Body of pancreas (tissue), 4 donors: Measurements from ENCODE around the gene TXN2. TPM values are rescaled to one million over a fixed set of nuclear protein-coding genes. Genes with fewer than 3 reads are reported as not detected.
"Not testable (repeated sequence)": the region's sequence is repeated elsewhere in the genome, so short reads cannot be mapped to it uniquely, and the experiment has no call there.

Experiments
- ATAC-seq: fragments of 150-250 bp; one replicate; pipeline ENCODE4 v1.9.1; 2016
- DNase-seq, 4 donors: peaks; one replicate each; pipeline ENCODE4 v3.0.0-alpha.2; 2019
- H3K27ac ChIP-seq, 4 donors: fragments of 200-600 bp; sonication (generic); 1 replicate in 3 of 4; 2 replicates in 1 of 4; pipeline versions ENCODE4 v1.5.1 to v1.6.1; 2016 to 2019; ENCODE audit warnings: mild to moderate bottlenecking in 1 of 4, mixed read lengths in 1 of 4, moderate library complexity in 1 of 4
- H3K27me3 ChIP-seq, 2 donors: fragments of 200-600 bp; sonication (generic); one replicate each; pipeline ENCODE4 v1.6.0; 2016; ENCODE audit warnings: mild to moderate bottlenecking in 1 of 2
- H3K36me3 ChIP-seq, 2 donors: fragments of 200-600 bp; sonication (generic); replicated peaks in 1 of 2; 2 replicates each; pipeline ENCODE4 v1.5.1; 2016; ENCODE audit warnings: low read depth in 2 of 2; ENCODE audit not compliant: insufficient read depth in 1 of 2
- H3K4me1 ChIP-seq: fragments of 200-600 bp; sonication (generic); one replicate; pipeline ENCODE4 v1.6.0; 2016
- H3K4me3 ChIP-seq, 2 donors: fragments of 200-600 bp; sonication (generic); 1 replicate in 1 of 2; 2 replicates in 1 of 2; pipeline ENCODE4 v1.5.1; 2016 to 2019
- H3K9me3 ChIP-seq, 3 donors: fragments of 200-600 bp; sonication (generic); 1 replicate in 2 of 3; 2 replicates in 1 of 3; pipeline ENCODE4 v1.5.1; 2016
- POLR2A ChIP-seq, 3 donors: fragments of 450-650 bp; IDR thresholded peaks; one replicate each; pipeline ENCODE4 v1.6.1; 2016; ENCODE audit warnings: antibody characterized with exemption in 3 of 3, mild to moderate bottlenecking in 2 of 3
- WGBS, 2 donors: methylation state at CpG; one replicate each; pipeline ENCODE4 v1.1.5; 2017; 5-methylcytosine and 5-hydroxymethylcytosine counted together
- intact Hi-C: fragments of 100-400 bp; cut with DNase I; formaldehyde crosslinking; loops from one replicate; pipeline ENCODE4 v1.15.1; 2023
- total RNA-seq, 2 donors: library from RNA; depleted of rRNA; stranded (reverse); fragments of >200 nt; gene quantifications; one replicate each; pipeline ENCODE4 v1.1.0, GENCODE V29; 2016
- TF ChIP-seq, protein P1 (sequence below), 7 experiments: fragments of 450-650 bp in 4 of 7; fragments of 200-600 bp in 3 of 7; sonication (generic) in 3 of 7; IDR thresholded peaks; one replicate each; pipeline ENCODE4 v1.5.1; 2016 to 2019; ENCODE audit warnings: antibody characterized with exemption in 7 of 7

TXN2 gene
- total RNA-seq, 2 donors from 2014 or later, result 27.0 to 44.5 TPM

DNA sequence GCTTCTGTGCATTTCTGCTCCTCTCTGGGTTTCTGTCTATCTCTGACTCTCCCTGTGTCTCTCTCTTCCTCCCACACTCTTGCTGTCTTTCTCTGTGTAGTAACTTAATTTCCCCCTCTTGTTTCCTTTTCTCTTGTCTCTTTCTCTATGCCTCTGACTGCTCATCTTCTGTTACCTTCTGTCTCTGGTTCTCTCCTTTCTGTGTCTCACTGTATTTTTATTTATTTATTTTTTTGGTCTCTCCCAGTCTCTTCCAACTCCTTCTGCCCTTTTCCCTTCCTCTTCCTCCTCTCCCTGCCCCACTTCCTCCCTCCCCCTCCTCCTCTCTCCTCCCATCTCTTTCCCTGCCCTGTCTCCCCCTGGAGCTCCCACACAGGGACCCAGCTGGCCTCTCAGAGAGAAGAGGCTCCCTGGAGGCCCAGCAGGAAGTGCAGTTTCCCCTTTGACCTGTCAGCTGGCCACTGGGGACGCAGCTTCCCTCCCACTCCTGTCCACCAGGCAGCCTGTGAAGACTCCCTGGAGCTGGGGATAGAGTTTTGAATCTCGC, 55.4 kb downstream of the TXN2 start:
- Histone ChIP-seq H3K9me3 (no peaks in the 10 kb centered on the region), H3K4me3 (no peak overlapping the region), H3K36me3 (no peaks in the 10 kb centered on the region), H3K27me3 (no peaks in the 10 kb centered on the region), H3K4me1 (no peaks in the 10 kb centered on the region), H3K27ac (peak overlapping the region in 2 of 4 donors; percentile 23 to 32)
- DNase-seq, result peak in 1 of 4 donors; percentile 48
- intact Hi-C loops, result no loop called here
- WGBS, 2 donors, result 67 to 85% methylated on average over 1 to 2 of the region's 2 CpGs
- no peak for TF ChIP-seq POLR2A (IDR thresholded peaks at IDR 0.05)
- TF ChIP-seq, protein P1, sequence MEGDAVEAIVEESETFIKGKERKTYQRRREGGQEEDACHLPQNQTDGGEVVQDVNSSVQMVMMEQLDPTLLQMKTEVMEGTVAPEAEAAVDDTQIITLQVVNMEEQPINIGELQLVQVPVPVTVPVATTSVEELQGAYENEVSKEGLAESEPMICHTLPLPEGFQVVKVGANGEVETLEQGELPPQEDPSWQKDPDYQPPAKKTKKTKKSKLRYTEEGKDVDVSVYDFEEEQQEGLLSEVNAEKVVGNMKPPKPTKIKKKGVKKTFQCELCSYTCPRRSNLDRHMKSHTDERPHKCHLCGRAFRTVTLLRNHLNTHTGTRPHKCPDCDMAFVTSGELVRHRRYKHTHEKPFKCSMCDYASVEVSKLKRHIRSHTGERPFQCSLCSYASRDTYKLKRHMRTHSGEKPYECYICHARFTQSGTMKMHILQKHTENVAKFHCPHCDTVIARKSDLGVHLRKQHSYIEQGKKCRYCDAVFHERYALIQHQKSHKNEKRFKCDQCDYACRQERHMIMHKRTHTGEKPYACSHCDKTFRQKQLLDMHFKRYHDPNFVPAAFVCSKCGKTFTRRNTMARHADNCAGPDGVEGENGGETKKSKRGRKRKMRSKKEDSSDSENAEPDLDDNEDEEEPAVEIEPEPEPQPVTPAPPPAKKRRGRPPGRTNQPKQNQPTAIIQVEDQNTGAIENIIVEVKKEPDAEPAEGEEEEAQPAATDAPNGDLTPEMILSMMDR (IDR thresholded peaks at IDR 0.05), result no peak
- peak; percentile 48 for ATAC-seq

- no peak for DNase-seq
- intact Hi-C loops, result no loop called here
Observed at GRCh38 chr22:36424901-36425579, 56.4 kb downstream of the TXN2 start.

DNA sequence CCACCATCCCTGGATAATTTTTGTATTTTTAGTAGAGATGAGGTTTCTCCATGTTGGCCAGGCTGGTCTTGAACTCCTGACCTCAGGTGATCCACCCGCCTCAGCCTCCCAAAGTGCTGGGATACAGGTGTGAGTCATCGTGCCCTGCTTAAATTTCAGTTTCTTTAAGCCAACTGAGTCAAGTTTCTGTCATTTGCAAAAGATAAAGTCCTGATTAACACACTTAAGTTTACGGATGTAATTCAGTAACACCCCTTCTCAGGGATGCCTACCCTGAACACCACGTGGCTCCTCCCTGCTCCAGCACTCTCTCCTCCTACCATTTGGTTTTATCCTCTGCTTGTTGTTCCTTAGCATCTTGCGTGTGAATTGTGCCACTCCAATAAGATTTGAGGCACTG, 57.0 kb downstream of the TXN2 start:
- intact Hi-C loops, H3K27me3 ChIP-seq, DNase-seq, H3K4me3 ChIP-seq, ATAC-seq, H3K36me3 ChIP-seq, H3K9me3 ChIP-seq, H3K27ac ChIP-seq: not testable (repeated sequence)
- 76 to 84% methylated on average over 5 of the region's 5 CpGs for WGBS, 2 donors
- H3K4me1 ChIP-seq, result peaks cover 13% of the 10 kb centered on the region

More at GRCh38 chr22:36424901-36425579, 56.4 kb downstream of the TXN2 start:
- Histone ChIP-seq H3K27ac (no peak overlapping the region), H3K36me3 (no peaks in the 10 kb centered on the region), H3K4me1 (peaks cover 8% of the 10 kb centered on the region), H3K9me3 (no peaks in the 10 kb centered on the region), H3K27me3 (no peaks in the 10 kb centered on the region), H3K4me3 (no peak overlapping the region)
- TF ChIP-seq, protein P1 (IDR thresholded peaks at IDR 0.05), result no peak
- no peak for TF ChIP-seq POLR2A (IDR thresholded peaks at IDR 0.05)
- ATAC-seq, result no peak
- 87 to 96% methylated on average over 5 of the region's 5 CpGs for WGBS, 2 donors

DNA sequence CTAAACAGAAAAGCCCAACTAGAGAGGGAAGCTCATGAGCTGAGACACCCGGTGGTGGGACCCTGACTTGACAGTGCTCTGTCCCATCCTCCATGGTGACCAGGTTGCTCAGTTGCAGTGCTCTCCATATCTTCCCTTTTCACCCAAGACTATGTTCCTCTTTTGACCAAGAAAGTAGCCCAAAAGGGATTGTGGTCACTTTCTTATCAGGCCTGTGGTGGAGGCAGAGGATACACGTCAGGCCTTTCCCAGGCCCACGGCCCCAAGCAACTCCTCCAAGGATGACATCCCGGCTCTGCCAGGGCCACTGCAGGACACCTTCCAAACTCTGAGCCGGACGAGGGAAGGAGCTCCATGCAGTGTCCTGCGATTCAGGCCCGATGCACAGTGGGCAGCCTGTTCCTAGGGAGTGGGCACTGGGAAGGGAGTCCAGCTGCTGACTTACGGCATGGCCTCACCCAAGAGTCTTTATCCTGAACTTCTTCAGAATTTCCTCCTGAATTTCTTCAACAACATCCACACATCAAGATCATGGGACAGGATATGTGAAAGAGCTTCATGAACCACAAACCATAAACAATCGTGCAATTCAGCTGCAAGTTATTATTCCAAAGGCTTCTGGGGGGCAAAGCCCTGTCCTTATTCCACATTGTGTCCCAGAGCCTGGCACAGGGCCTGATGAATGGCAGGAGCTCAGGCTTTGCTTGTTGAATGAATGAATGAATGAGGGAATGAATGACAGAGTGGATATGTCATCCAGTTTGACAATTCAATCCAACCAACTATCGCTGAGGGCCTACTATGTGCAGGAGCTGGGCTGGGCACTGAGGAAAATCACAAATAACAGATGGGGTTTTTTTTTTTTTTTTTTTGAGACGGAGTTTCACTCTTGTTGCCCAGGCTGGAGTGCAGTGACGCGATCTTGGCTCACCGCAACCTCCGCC, 57.7 kb downstream of the TXN2 start:
- peaks cover 21% of the 10 kb centered on the region for H3K4me1 ChIP-seq
- no peak for ATAC-seq
- DNase-seq, result no peak
- intact Hi-C loops, result no loop called here
- WGBS, 2 donors, result 78 to 86% methylated on average over 9 to 16 of the region's 16 CpGs
- H3K27me3 ChIP-seq, result no peaks in the 10 kb centered on the region
- no peaks in the 10 kb centered on the region for H3K36me3 ChIP-seq
- no peak overlapping the region for H3K4me3 ChIP-seq
- H3K9me3 ChIP-seq, result no peaks in the 10 kb centered on the region
- no peak for TF ChIP-seq POLR2A (IDR thresholded peaks at IDR 0.05)
- TF ChIP-seq, protein P1 (IDR thresholded peaks at IDR 0.05), result no peak
- no peak overlapping the region for H3K27ac ChIP-seq
